ENCODE results near the gene WDR12. TPM values are rescaled to one million over a fixed set of nuclear protein-coding genes. Genes with fewer than 3 reads are reported as not detected.

Gene WDR12
- polyA plus RNA-seq, 2 of the 4 experiments (the other 2 are of a cell fraction): 53.6 to 120 TPM

- FAIRE-seq: no peak
- CTCF ChIA-PET: interaction anchor here (1.4 kb wide), 1 partner anchor 14 kb away, joined by 3 read pairs; no protein-coding TSS in a partner anchor
- POLR2A ChIA-PET: no interaction called here
- no peak overlapping the region for H3K27ac ChIP-seq
- DNase-seq (ENCODE audit: low read depth in 1 of 2, low spot score in 1 of 2): no peak
- TF ChIP-seq JUN (IDR thresholded peaks at IDR 0.05) (no peak), CHD2 (IDR thresholded peaks at IDR 0.05; ENCODE audit: low read length, partially characterized antibody) (no peak), TP53 (CRISPR knock-in tag; IDR thresholded peaks at IDR 0.05) (no peak)
- no peaks in the 10 kb centered on the region for H3K4me1 ChIP-seq
- ATAC-seq: no peak
- no peak overlapping the region for H3K4me2 ChIP-seq
- H3K4me3 ChIP-seq: no peak overlapping the region
- peaks cover 12% of the 10 kb centered on the region for H3K9me3 ChIP-seq
- WGBS (ENCODE audit: missing lambda C conversion rate): 52% methylated on average over 2 of the region's 2 CpGs
Measured at GRCh38 chr2:202844656-202845055, 66.8 kb downstream of the WDR12 start.

GRCh38 chr2:202842690-202843089 lies 68.8 kb downstream of the WDR12 start:
- CTCF ChIA-PET: interaction anchor here (0.9 to 1.4 kb wide), 3 partner anchors 28 to 255 kb away, joined by 3 to 6 read pairs (median 4); no protein-coding TSS in a partner anchor
- no peak for DNase-seq (ENCODE audit: low read depth in 1 of 2, low spot score in 1 of 2)
- H3K4me3 ChIP-seq: no peak overlapping the region

DNA sequence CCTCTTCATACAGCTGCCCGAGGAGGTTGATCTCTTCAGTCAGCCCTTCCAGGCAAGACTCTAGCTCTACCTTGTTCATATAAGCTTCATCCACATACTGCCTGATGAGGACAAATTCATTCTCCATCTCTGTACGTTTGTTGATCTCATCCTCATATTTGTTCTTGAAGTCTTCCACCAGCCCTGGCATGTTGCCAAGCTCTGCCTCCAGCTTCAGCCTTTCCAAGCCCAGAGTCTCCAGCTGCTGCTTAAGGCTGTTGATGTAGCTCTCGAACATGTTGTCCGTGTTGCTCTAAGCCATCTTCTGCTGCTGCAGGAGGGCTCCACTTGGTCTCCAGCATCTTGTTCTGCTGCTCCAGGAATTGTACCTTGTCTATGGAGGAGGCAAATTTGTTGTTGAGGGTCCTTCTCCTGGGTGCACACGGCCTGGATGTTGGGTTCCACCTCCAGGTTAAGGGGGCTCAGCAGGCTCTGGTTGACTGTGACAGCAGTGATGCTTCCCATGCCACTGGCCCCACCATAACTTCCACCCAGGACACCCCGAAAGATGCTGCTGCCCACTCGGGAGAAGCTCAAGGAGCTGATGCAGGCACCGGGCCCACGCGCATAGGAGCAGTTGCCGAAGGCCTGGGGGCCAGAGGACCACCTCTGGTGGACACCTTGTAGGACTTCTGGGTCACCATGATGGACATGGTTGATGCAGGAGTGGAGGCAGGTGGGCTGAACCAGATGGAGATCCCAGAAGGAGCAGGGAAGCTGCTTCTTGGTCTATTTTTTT lies 70.2 kb downstream of the WDR12 start:
- Histone ChIP-seq H3K4me3 (no peak overlapping the region), H3K27ac (no peak overlapping the region), H3K9me3 (peaks cover 12% of the 10 kb centered on the region), H3K4me1 (no peaks in the 10 kb centered on the region), H3K4me2 (no peak overlapping the region)
- no peak for ATAC-seq
- DNase-seq (ENCODE audit: low read depth in 1 of 2, low spot score in 1 of 2): no peak
- ChIA-PET CTCF (interaction anchor here (0.6 to 0.9 kb wide), 3 partner anchors 14 to 271 kb away, joined by 3 read pairs; no protein-coding TSS in a partner anchor), POLR2A (interaction anchor here (0.9 kb wide), 1 partner anchor 29 kb away, joined by 3 read pairs; no protein-coding TSS in a partner anchor)
- TF ChIP-seq FOXS1 (CRISPR knock-in tag; IDR thresholded peaks at IDR 0.05): no peak
- no peak for TF ChIP-seq CHD4 (IDR thresholded peaks at IDR 0.05; ENCODE audit: borderline replicate concordance)
- TF ChIP-seq RARB (CRISPR knock-in tag; IDR thresholded peaks at IDR 0.05): no peak
- TF ChIP-seq, protein P1, sequence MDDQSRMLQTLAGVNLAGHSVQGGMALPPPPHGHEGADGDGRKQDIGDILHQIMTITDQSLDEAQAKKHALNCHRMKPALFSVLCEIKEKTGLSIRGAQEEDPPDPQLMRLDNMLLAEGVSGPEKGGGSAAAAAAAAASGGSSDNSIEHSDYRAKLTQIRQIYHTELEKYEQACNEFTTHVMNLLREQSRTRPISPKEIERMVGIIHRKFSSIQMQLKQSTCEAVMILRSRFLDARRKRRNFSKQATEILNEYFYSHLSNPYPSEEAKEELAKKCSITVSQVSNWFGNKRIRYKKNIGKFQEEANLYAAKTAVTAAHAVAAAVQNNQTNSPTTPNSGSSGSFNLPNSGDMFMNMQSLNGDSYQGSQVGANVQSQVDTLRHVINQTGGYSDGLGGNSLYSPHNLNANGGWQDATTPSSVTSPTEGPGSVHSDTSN (IDR thresholded peaks at IDR 0.05): no peak
- no peak for TF ChIP-seq FOSB (CRISPR knock-in tag; IDR thresholded peaks at IDR 0.05)
- no peak for TF ChIP-seq NFE2L2 (conservative IDR thresholded peaks at IDR 0.05; ENCODE audit: low read length)
- TF ChIP-seq NPAS2 (CRISPR knock-in tag; IDR thresholded peaks at IDR 0.05; ENCODE audit: borderline replicate concordance): no peak
- no peak for TF ChIP-seq NR3C1 (IDR thresholded peaks at IDR 0.05)
- no peak for TF ChIP-seq FOSL2 (IDR thresholded peaks at IDR 0.05)
- TF ChIP-seq FOSL2 (CRISPR knock-in tag; IDR thresholded peaks at IDR 0.05): no peak
- TF ChIP-seq ELK1 (IDR thresholded peaks at IDR 0.05; ENCODE audit: low read depth, low read length): no peak
- no peak for TF ChIP-seq POLR2AphosphoS2 (conservative IDR thresholded peaks at IDR 0.05; ENCODE audit: low read length)
- no peak for TF ChIP-seq CHD2 (IDR thresholded peaks at IDR 0.05; ENCODE audit: low read length, partially characterized antibody)
- no peak for TF ChIP-seq TFCP2L1 (CRISPR knock-in tag; IDR thresholded peaks at IDR 0.05)
- TF ChIP-seq MAFK (IDR thresholded peaks at IDR 0.05; ENCODE audit: partially characterized antibody): no peak
- FAIRE-seq: no peak
- 81% methylated on average over 5 of the region's 11 CpGs for WGBS (ENCODE audit: missing lambda C conversion rate)

More at GRCh38 chr2:202842690-202843089, 68.8 kb downstream of the WDR12 start:
- POLR2A ChIA-PET: interaction anchor here (1.1 kb wide), 1 partner anchor 208 kb away, joined by 3 read pairs; the partner anchor contains the start of gene FAM117B
- TF ChIP-seq CBX8 (IDR thresholded peaks at IDR 0.05) (no peak), EP300 (IDR thresholded peaks at IDR 0.05) (no peak), HOXB5 (CRISPR knock-in tag; IDR thresholded peaks at IDR 0.05) (no peak), JUNB (IDR thresholded peaks at IDR 0.05) (no peak)
- Histone ChIP-seq H3K9me3 (peaks cover 12% of the 10 kb centered on the region), H3K27ac (no peak overlapping the region), H3K4me2 (no peak overlapping the region), H3K4me1 (no peaks in the 10 kb centered on the region)
- FAIRE-seq: no peak
- no peak for ATAC-seq

All from A549 (cell line).